Measurements from ENCODE around the gene TRDMT1. TPM values are rescaled to one million over a fixed set of nuclear protein-coding genes. Genes with fewer than 3 reads are reported as not detected.

Gene TRDMT1
- total and polyA plus RNA-seq, 8 donors = 1.4 to 3.9 (median 2.9) TPM

- Histone ChIP-seq H3K36me3 (peaks cover 0 to 20% (median 8%) of the 10 kb centered on the region in 3 donors), H3K27me3 (no peaks in the 10 kb centered on the region), H3K4me1 (peaks cover 8 to 23% (median 19%) of the 10 kb centered on the region in 3 donors), H3K9me3 (no peaks in the 10 kb centered on the region), H3K4me3 (no peak overlapping the region), H3K27ac (no peak overlapping the region)
- ATAC-seq = no peak
- no peak for TF ChIP-seq CTCF (IDR thresholded peaks at IDR 0.05)
- intact Hi-C loops (cut with DNase I) = no loop called here
- no peak for DNase-seq
- WGBS, 2 donors = 16 to 60% methylated on average over 1 of the region's 1 CpG
- no peak for FAIRE-seq
Measured at GRCh38 chr10:17236468-17237148, 35.1 kb upstream of the TRDMT1 start.

DNA sequence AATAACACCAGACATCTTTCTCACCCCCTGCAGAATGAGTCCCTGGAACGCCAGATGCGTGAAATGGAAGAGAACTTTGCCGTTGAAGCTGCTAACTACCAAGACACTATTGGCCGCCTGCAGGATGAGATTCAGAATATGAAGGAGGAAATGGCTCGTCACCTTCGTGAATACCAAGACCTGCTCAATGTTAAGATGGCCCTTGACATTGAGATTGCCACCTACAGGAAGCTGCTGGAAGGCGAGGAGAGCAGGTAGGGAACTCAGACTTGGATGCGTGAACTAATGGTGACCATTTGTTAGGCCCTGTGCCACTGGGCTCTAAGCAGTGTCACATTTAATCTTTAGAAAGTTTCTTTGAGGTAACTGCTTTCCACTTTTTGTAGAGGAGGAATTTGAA lies 33.7 kb upstream of the TRDMT1 start:
- TF ChIP-seq CTCF (IDR thresholded peaks at IDR 0.05) = no peak
- WGBS, 2 donors = 86 to 89% methylated on average over 8 of the region's 8 CpGs
- peaks cover 8 to 30% (median 21%) of the 10 kb centered on the region in 3 donors for H3K4me1 ChIP-seq
- intact Hi-C loops (cut with DNase I) = no loop called here
- no peak for FAIRE-seq
- H3K4me3 ChIP-seq = no peak overlapping the region
- DNase-seq = no peak
- H3K9me3 ChIP-seq = no peaks in the 10 kb centered on the region
- H3K27me3 ChIP-seq = no peaks in the 10 kb centered on the region
- H3K36me3 ChIP-seq = peaks cover 0 to 20% (median 8%) of the 10 kb centered on the region in 3 donors
- no peak overlapping the region for H3K27ac ChIP-seq
- ATAC-seq = no peak

- FAIRE-seq (no peak), DNase-seq (no peak), ATAC-seq (no peak)
- Histone ChIP-seq H3K4me3 (no peak overlapping the region), H3K9me3 (no peaks in the 10 kb centered on the region), H3K27ac (no peak overlapping the region), H3K27me3 (no peaks in the 10 kb centered on the region), H3K4me1 (peaks cover 8 to 30% (median 21%) of the 10 kb centered on the region in 3 donors), H3K36me3 (peaks cover 0 to 20% (median 8%) of the 10 kb centered on the region in 3 donors)
- 91 to 95% methylated on average over 5 of the region's 5 CpGs for WGBS, 2 donors
- intact Hi-C loops (cut with DNase I) = no loop called here
- no peak for TF ChIP-seq CTCF (IDR thresholded peaks at IDR 0.05)
Measured at GRCh38 chr10:17234431-17234945, 33.0 kb upstream of the TRDMT1 start.

GRCh38 chr10:17233286-17233991 lies 32.0 kb upstream of the TRDMT1 start:
- TF ChIP-seq CTCF (IDR thresholded peaks at IDR 0.05) = no peak
- Histone ChIP-seq H3K4me1 (peaks cover 8 to 30% (median 21%) of the 10 kb centered on the region in 3 donors), H3K9me3 (no peaks in the 10 kb centered on the region), H3K36me3 (peaks cover 0 to 20% (median 8%) of the 10 kb centered on the region in 3 donors), H3K27me3 (no peaks in the 10 kb centered on the region), H3K27ac (peak overlapping the region in 1 of 4 donors; percentile 38), H3K4me3 (peak overlapping the region in 1 of 4 donors; percentile 62)
- ATAC-seq (no peak), DNase-seq (peak in 2 of 6 donors; percentile 40 to 46), FAIRE-seq (no peak)
- intact Hi-C loops (cut with DNase I) = no loop called here
- WGBS, 2 donors = 47 to 59% methylated on average over 14 of the region's 14 CpGs

All from pancreas (tissue), 10 donors.